Right ventricle myocardium superior (tissue), 1 donor: ENCODE data around the gene ASTN2. TPM values are rescaled to one million over a fixed set of nuclear protein-coding genes. Genes with fewer than 3 reads are reported as not detected.

ENCODE experiments used
- ATAC-seq: fragments of 200-7000 bp; cut with Tn5 transposase; one replicate; pipeline ENCODE4 v1.9.1; 2020; ENCODE audit warnings: mild to moderate bottlenecking; ENCODE audit not compliant: poor library complexity
- DNase-seq: peaks from one replicate; pipeline ENCODE4 v3.0.0-alpha.2; 2020
- intact Hi-C: fragments of 100-400 bp; cut with DNase I; formaldehyde crosslinking; loops from one replicate; pipeline ENCODE4 v1.11.2; 2022
- total RNA-seq: library from RNA; stranded (reverse); fragmentation: NEBNext Ultra II Directional; extraction: Animal tissue kit (Norgen Biotek cat#: 25700); gene quantifications from one replicate; pipeline ENCODE4 v1.2.1, GENCODE V29; 2021
- donor health status: DM: no; HTN: yes; CAD: no; lungs with severe emphysema.

The ASTN2 gene
- total RNA-seq, 1 donor from 2014 or later: 6.4 TPM

DNA sequence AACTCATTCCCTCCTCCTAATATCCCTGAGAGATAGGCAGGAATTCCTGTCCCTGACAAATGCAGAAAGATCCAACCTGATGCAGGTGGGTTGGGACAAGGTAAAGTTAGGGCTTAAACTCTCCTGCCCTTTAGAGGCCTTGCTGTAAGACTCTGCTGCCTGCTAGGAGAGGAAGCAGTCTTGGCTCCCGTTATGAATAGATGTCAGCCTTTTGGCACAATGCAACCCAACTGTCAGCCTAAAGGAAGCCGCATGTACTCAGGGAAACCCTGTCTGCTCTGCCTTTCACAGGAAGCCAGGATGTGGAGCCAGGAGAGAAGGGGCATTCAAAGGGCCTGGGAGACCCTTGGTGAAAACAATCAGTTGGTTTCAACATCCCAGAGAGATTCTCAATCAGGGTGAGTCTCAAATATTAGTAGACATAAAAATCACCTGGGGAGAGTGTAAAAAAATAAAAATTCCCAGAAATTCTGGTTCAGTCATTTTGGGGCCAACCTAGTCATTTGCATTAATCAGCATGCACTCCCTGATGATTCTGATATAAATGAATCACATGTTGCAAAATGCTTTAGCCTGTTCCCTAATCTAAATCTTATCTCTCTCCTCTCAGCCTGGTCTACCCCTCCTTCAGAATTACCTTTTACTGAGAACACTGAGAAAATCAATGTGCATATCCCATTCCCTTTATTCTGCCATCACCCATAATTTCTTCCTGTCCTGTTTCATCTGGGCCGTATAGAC is 864.0 kb downstream of the ASTN2 start:
- DNase-seq (no peak), ATAC-seq (peak; percentile 76)
- intact Hi-C loops: no loop called here

DNA sequence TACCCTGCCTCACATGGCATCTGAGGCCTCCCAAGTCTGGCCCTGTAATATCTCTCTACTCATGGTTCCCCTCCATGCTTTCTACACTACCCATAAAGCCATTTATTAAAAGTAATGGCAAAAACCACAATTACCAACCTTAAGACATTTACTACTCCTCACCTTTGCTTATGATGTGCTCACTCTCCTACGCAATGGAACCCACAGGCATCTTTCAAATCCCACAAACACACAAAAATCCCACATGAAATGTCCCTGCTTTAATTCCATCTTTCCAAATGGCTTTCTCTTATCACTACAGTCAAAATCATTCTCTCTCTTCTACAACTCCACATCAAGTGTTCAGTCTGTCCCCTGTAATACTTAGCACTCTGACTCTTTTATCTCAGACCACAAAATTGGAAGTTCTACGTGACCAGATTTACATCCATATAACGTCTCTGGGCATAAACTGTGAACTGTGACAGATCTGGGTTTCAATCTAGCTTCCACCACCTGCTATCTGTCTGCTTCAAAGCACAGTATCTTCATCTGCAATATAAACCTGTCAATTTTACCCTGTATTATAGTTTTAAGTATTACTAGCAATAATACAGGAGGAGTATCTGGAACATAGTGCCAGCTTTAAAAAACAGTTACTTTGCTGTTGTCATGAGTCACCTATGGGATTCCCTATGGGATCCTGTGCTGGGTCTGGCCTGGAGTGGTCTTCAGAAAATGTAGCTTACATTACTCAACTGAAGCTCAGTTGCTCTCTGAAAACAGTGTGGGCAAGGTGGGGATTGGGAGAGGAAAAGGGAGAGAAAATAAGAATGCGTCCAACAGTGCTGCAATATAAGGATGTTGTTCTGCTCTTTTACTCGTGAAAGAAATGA is 864.8 kb downstream of the ASTN2 start:
- intact Hi-C loops: no loop called here
- ATAC-seq (no peak), DNase-seq (no peak)

DNA sequence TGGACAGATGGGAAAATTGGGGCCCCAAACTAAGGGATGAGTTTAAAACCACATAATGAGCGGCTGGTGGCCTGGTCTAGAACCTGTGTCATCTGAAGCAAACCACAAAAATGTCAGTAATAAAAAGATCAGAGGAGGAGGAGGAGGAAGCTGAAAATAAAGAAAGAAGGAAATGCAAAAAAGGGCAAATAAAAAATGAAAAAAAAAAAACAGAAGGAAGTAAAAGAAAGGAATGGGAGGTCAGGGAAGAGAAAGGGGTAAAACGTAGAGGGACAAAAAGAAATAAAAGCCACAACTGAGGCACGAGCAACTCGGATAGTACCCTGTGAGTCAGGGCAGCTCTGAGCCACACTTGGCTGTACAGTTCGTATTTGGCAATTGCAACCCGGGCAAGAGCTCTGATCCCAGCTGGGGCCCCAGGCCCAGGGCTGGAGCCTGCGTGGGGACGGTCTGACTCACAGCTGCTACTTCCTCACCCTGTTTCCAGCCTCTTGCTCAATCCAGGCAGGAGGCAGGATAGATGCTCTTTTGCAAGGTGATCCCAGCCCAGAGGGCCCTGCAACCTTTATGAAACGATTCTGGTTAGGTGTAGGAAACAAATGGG is 865.7 kb downstream of the ASTN2 start:
- peak; percentile 87 for DNase-seq
- intact Hi-C loops: no loop called here
- peak; percentile 92 for ATAC-seq

GRCh38 chr9:116547729-116548426 is 867.0 kb downstream of the ASTN2 start:
- intact Hi-C loops: no loop called here
- no peak for DNase-seq
- no peak for ATAC-seq

GRCh38 chr9:116546711-116547581 is 867.9 kb downstream of the ASTN2 start:
- intact Hi-C loops: no loop called here
- DNase-seq (no peak), ATAC-seq (no peak)

DNA sequence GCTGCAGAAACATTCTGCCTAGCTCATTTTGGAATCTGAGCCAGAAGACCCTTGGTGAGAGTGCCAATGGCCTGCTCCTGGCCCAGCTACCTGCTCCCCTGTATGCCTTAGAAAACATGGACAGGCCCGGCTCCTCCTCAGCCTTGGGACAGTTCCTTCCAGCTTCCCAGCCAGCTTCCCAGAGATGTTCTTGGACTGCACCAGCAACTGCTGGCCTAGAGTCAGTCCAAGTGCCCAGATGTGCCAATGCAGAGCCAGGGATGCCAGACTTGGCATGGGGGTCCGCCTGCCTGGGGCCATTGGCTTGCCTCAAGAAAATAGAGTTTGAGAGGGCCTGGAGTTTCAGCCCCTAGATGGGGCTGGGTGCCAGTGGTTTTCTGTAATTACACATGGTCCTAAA is 870.0 kb downstream of the ASTN2 start:
- no peak for ATAC-seq
- intact Hi-C loops: no loop called here
- DNase-seq: no peak

DNA sequence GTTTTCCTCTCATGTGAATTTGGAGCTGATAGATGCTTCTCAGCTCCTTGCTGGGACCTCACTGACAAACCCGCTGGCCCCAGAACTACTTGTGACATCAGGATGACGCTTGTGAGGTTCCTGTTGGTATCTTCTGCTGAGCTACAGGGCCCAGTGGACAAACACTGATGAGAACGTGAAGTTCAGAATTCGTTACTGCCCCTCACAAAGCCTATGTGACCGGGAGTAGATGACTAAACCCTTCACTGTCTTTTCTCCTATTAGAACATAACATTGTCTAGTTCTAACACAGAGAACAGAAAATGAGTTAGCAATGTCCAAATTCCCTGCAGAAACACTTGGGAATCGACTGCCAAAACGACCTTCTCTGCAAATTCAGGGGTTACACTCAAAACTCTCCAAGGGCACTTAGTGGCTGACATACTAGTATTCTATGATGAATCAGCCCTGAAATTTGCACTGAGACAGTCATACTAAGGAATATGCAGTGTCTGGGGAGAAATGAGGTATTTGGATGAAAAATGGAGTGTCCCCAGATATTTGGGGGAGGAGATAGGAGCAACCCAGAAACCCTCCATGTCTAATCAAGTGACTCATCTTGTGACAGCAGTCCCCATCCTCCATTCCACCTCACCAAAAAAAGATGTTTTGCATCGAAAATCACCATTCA is 871.0 kb downstream of the ASTN2 start:
- intact Hi-C loops: no loop called here
- ATAC-seq (peak; percentile 85), DNase-seq (peak; percentile 66)

- ATAC-seq (no peak), DNase-seq (no peak)
- intact Hi-C loops: no loop called here
These were observed 873.5 kb downstream of the ASTN2 start for GRCh38 chr9:116541402-116541801.

DNA sequence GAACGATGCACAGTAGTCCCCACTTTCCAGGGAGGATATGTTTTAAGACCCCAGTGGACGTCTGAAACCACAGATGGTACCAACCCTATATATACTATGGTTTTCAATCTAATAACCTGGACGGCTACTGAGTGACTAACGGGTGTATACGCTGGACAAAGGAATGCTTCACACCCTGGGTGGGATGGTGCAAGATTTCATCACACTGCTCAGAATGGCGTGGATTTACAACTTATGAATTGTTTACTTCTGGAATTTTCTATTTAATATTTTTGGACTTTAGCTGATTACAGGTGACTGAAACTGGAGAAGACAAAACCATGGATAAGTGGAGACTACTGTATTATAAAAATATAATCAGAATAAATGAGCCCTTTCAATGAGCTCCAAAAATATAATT is 875.3 kb downstream of the ASTN2 start:
- no peak for ATAC-seq
- intact Hi-C loops: no loop called here

DNA sequence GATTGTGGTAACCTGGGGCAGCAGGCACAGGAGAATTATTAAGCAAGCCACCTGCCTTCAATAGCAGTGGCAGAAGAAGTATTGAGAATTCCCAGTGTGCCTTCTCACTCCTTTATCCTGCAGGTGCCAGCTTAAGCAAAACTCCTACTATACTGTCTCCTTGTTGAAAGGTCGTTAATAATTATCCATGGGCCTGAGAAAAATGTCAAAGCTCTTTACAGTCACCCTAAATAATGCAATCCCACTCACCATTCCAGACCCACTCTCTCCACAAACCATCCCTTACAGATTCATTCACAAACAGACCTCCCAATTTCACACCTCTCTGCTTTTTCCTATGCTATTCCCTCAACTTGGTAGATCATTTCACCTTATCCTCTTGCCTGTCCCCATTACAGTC is 889.2 kb downstream of the ASTN2 start:
- no peak for DNase-seq
- intact Hi-C loops: no loop called here
- ATAC-seq: no peak

More for the DNA sequence above, 875.3 kb downstream of the ASTN2 start:
- no peak for DNase-seq

DNA sequence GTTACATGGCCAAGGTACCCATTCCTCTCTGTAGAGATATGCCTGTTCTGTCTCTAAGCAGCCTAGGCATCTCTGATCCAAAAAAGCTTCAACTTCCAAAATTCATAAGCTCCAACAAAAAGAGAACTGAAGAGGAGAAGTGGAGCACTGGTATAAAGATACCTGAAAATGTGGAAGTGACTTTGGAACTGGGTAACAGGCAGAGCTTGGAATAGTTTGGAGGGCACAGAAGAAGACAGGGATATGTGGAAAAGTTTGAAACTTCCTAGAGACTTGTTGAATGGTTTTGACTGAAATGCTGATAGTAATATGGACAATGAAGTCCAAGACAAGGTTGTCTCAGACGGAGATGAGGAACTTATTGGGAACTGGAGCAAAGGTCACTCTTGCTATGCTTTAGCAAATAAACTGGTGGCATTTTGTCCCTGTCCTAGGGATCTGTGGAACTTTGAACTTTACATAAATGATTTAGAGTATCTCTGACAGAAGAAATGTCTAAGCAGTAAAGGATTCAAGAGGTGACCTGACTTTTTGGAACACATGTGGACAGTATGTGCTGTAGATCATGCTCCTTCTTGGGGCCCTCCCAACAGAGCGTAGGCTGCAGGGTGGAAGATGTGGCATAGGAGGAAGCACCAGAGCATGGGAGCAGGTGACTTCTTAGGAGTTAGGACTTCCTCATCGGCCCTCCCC is 889.9 kb downstream of the ASTN2 start:
- no peak for ATAC-seq
- intact Hi-C loops: no loop called here
- DNase-seq: no peak

DNA sequence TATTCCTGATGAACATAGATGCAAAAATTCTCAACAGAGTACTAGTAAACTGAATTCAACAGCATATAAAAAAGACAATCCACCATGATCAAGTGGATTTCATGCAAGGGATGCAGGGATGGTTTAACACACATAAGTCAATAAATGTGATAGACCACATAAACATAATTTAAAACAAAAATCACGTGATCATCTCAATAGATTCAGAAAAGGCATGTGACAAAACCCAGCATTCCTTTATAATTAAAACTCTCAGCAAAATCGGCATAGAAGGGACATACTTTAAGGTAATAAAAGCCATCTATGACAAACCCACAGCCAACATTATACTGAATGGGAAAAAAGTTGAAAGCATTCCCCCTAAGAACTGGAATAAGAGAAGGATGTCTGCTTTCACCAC is 894.6 kb downstream of the ASTN2 start:
- intact Hi-C loops: no loop called here
- ATAC-seq: no peak
- no peak for DNase-seq

DNA sequence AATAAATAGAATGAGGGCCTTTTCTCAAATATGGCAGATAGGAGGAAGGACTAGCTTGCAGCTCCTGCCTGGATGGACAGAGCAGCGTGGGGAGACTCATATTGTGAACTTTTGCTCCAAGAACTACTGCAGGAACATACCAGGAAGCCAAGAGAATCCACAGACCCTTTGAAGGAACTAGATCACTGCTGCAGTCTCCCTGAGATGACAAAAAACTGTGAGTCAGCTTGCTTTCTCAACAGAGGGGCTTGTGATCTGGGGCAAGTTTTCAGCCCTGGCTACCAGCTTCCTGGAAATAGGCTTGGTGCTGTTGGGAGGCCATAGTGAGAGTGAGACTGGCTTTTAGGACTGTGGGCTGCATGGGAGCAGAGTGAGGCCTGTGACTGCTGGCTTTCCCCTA is 898.4 kb downstream of the ASTN2 start:
- DNase-seq: no peak
- intact Hi-C loops: no loop called here

GRCh38 chr9:116515541-116515940 is 899.3 kb downstream of the ASTN2 start:
- intact Hi-C loops: no loop called here
- DNase-seq (no peak), ATAC-seq (no peak)

More for the DNA sequence above, 898.4 kb downstream of the ASTN2 start:
- ATAC-seq: no peak

DNA sequence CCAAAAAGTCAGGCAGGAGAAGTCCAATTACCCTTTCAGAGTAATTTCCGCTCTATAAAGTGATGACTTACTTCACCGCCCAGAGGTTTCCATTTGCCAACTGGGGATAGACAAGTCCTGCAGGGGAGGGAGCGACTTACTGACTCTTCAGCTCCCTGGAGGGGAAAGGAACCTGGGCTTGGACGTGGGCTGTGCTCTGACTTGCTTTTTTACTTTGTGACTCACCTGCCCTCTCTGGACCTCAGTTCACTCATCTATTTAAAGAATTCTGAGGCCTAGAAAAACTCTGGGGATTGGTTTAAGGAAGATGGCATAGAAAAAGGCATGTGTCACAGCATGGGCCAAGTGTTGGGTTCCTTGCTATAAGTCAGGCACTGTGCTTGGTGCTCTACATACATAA is 908.2 kb downstream of the ASTN2 start:
- ATAC-seq: no peak
- DNase-seq: no peak
- intact Hi-C loops: no loop called here

GRCh38 chr9:116504893-116505480 is 909.9 kb downstream of the ASTN2 start:
- no peak for DNase-seq
- ATAC-seq: no peak
- intact Hi-C loops: no loop called here

DNA sequence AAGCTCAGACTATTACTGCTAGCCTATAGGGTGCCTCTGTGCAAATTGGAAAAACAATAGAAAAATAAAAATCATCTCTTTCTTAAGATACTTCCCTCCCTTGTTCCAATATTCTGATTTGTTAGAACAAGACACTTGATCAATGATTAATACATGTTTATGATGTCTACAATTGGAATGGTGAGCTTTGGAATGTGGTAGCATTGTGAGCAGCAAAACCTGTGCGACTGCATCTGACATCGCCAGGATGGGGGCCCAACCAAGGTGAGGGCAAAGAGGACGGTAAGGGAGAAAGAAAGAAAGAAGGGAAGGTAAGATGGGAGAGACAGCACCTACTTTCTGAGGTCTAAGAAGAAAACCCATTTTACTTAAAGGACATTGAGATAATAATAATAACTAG is 910.8 kb downstream of the ASTN2 start:
- intact Hi-C loops: no loop called here
- ATAC-seq (no peak), DNase-seq (no peak)
